Epithelial cell of esophagus (primary cell): Measurements from ENCODE around the gene INTS6.

Experiments
- DNase-seq: peaks from one replicate; pipeline ENCODE4 v3.0.0; 2010; ENCODE audit warnings: low read depth
- H3K4me3 ChIP-seq: 2 replicates; pipeline ENCODE4 v1.5.1; 2011; ENCODE audit warnings: mild to moderate bottlenecking, low read length, control low read depth
- CTCF ChIP-seq: IDR thresholded peaks from 2 replicates; pipeline ENCODE4 v1.5.1; 2011; ENCODE audit warnings: low read depth, mild to moderate bottlenecking, low read length, control low read depth, inconsistent platforms; ENCODE audit not compliant: insufficient read depth; ENCODE audit errors: missing control alignments

Gene INTS6

GRCh38 chr13:51444922-51445321, 7.9 kb downstream of the INTS6 start:
- peak; percentile 28 for TF ChIP-seq CTCF
- DNase-seq, result peak; percentile 27
- H3K4me3 ChIP-seq, result no peak overlapping the region

GRCh38 chr13:51440381-51440780, 12.5 kb downstream of the INTS6 start:
- no peak overlapping the region for H3K4me3 ChIP-seq
- no peak for DNase-seq
- TF ChIP-seq CTCF, result no peak

- peak; percentile 10 for DNase-seq
- no peak overlapping the region for H3K4me3 ChIP-seq
- no peak for TF ChIP-seq CTCF
Observed at GRCh38 chr13:51437550-51438127, 15.2 kb downstream of the INTS6 start.

DNA sequence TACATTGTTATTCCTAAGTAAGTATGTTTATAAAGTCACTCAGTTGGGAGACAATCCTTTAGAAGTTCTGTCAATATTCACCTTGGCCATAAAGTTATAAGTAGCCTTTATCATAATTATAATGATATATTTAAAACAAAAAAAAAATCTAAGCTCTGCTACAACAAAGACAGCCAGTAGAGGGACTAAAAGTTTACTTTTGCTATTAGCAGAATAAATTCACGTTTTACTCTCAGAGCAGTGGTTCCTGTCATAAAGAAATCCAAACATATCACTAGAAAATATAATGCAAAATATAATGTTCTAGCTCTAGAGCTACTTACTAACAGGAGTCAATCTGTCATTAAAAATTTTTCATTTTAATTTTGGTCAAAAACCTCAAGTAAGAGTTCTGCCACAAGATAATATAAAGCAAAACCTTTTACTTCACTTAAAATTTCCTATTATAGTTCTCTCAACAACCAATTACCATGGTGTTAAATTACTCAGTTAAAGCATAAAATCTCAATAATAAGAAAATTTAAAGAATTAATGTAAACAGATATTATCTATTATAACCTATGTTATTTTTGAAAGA, 17.7 kb downstream of the INTS6 start:
- no peak overlapping the region for H3K4me3 ChIP-seq
- DNase-seq, result peak; percentile 24
- TF ChIP-seq CTCF, result peak; percentile 47

- no peak for TF ChIP-seq CTCF
- no peak overlapping the region for H3K4me3 ChIP-seq
- no peak for DNase-seq
Observed at GRCh38 chr13:51432576-51432975, 20.3 kb downstream of the INTS6 start.

GRCh38 chr13:51426982-51427381, 25.9 kb downstream of the INTS6 start:
- TF ChIP-seq CTCF, result no peak
- no peak overlapping the region for H3K4me3 ChIP-seq
- peak; percentile 11 for DNase-seq
